Activated CD4-positive, CD25-positive, alpha-beta regulatory T cell treated with anti-CD3 and anti-CD28 coated beads, Interleukin-2, amount 50 U/mL, for 16 hours (primary cell): ENCODE data around the gene PMM2.
A peak's percentile ranks its signal among the peaks of the same experiment; 100 is the strongest.
"Not testable (repeated sequence)": the region's sequence is repeated elsewhere in the genome, so short reads cannot be mapped to it uniquely, and the experiment has no call there.

Experiments used
- DNase-seq: peaks from one replicate; pipeline ENCODE4 v3.0.0-alpha.2; 2020; ENCODE audit warnings: low read depth, low spot score

Gene PMM2

DNA sequence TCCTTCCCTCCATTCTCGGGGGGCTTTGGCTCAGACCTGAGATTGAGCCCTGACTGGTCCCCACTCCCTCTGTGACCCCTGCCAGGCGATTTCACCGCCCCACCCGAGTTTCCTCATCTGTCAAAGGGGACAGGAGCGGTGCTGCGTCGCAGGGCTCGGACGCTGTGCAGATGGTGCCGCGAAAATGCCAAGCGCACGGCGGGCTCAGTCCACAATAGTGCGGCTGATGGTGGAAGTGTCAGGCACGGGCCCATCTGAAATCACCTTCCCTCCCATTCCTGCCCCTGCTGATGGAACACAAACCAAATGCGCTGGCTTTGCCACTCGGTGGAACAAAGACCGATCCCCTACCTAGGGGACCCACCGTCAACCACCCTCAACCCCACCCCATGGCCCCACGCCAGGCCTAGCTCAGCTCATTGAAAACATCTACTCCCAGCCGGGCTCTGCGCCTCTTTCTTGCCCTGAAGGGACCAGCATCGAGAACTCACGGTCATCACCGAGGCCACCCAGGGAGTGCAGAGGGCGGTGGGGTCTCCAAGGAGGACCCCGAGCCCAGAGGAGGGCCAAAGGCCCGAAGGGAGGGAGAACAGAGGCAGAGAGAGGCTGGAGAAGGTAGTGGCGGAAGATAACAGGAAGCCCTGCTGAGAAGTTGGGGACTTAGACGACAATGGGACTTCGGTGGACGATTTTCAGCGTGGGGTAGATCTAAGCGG lies 69.7 kb downstream of the PMM2 start:
- no peak for DNase-seq

DNA sequence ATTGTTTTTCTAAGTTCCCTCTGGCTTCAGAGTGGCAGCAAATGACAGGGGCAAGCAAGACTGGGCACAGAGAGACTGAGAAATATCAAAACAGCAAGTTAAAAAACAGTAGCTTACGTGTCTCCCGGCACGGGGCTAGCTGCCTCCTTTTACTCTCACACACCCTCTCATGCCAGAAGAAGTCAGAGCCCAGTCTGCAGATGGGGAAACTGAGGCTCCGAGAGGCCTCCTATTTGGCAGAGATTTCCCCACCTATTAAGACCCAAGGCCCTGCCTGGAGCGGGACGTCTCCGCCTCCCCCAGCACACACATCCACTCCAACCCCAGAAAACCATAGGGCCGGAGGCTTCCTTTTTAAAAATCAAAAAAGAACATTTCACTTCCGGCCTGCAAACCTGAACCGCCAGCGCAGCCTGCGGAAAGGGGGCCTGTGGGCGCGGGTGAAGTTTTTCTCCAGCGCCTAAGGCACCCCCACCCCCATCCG lies 70.3 kb downstream of the PMM2 start:
- peak; percentile 26 for DNase-seq

DNA sequence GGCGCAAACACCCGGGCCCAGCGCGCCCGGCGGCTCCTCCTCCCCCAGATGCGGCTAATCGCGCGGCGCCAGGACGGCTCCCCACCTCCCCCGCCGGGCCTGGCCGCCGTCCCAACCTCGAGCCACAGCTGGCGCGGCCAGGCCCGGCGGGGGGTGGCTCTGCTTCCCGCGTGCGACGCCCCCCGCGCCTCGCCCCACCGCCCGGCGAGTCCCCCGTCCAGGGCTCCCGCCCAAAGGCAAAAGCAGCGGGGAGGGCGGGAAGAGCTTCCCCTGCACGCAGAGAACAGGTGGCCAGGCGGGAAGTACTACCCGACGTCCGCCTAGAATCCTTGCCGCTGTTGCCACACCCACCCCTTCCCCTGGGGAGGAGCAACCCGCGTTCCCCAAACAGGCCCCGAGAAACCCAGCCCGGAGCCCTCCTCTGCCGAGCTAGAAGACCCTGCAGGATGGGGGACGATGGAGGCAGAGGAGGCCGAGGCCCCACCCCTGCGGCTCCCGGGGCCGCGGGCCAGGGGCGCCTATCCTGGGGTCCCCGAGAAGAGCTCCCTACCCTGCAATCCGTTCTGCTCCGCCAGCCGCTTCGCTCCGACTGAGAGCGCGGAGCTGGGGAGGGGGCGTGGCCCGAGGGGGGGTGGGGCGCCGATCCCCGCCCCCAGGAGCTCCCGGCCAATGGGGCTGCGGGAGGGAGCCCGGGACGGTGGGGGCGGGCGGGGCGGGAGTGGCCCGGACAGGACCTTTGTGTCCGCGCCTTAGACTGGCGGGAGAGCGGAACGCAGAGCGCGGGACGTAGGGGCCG lies 71.0 kb downstream of the PMM2 start, which contains the start of gene CARHSP1:
Gene CARHSP1, minus strand, starts transcription at position 591 of the 796 bp plus-strand sequence. CDS start 9,678 bp downstream, outside the sequence.
- peak; percentile 43 for DNase-seq

DNA sequence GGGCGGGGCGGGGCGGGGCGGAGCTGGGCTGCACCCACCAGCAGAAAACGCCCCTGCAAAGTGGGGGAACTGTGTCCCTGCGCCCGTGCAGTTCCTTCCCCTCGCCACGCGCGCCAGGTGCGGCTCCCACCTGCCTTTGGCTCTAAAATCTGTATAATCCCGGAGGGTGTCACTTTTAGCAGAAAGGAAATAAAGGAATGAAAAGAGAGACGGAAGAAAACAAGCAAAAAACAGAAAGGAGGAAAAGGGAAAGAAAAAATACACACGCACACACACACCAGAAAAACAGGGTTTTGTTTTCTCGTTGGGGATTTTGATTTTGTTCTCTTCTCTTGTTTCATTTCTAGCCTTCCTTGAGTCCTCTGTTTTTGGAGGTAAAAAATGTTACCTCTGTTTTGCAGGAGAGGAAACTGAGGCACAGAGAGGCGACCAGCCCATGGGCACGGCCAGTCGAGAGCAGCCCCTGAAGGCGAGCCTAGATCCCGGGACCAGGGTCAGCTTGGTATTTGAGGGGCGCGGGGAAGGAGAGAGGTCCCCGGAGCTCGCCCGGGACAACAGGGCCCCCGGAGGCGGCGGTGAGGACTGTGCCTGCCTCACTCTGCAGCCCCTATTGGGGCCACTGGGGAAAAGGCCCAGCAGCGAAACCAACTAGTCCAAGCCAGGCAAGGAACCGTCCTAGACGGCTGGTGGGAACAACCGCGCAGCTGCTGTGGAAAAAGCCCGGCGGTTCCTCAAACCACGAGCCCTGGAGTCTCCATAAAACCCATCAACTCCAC lies 71.8 kb downstream of the PMM2 start:
- no peak for DNase-seq

DNA sequence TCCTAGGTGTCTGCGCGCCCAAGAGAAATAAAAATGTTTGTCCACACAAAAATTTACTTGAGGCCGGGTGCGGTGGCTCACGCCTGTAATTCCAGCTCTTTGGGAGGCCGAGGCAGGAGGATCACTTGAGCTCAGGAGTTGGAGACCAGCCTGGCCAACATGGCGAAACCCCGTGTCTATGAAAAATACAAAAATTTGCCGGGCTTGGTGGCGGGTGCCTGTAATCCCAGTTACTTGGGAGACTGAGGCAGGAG lies 72.3 kb downstream of the PMM2 start:
- DNase-seq = not testable (repeated sequence)

DNA sequence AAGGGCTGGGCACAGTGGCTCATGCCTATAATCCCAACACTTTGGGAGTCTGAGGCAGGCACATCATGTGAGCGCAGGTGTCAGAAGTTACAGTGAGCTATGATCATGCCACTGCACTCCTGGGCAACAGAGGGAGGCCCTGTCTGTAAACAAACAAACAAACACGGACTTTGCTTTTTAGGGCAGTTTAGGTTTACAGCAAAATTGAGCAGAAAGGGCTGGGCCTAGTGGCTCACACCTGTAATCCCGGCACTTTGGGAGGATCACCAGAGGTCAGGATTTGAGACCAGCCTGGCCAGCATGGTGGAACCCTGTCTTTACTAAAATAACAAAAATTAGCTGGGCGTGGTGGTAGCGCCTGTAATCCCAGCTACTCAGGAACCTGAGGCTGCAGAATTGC lies 74.4 kb downstream of the PMM2 start:
- no peak for DNase-seq

DNA sequence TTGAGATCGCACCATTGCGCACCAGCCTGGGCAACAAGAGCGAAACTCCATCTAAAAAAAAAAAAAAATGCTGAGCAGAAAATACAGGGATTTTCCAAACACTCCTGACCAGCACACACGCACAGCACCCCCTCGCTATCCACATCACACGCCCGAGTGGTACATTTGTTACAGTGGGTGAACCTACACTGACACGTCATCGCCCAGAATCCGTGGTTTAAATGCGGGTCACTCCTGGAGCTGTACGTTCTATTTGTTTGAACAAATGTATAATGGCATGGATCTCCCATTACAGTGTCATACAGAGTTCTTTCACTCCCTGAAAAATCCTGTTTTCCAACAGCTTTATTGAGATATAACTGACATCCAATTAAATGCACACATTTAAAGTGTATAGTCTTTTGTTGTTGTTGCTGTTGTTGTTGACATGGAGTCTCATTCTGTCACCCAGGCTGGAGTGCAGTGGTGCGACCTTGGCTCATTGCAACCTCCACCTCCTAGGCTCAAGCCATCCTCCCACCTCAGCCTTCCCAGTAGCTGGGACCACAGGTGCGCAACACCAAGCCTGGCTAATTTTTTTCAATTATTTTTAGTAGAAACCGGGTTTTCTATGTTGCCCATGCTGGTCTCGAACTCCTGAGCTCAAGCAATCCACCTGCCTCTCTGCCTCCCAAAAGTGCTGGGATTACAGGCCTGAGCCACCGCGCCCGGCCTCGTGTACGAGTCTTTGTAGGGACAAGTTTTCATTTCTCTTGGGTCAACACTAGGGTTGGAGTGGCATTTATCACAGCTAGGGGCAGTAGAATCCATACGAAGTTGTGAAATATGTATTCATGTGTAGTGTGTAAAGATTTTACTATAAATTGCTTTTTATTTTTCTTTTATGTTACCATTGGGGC lies 75.6 kb downstream of the PMM2 start:
- no peak for DNase-seq

DNA sequence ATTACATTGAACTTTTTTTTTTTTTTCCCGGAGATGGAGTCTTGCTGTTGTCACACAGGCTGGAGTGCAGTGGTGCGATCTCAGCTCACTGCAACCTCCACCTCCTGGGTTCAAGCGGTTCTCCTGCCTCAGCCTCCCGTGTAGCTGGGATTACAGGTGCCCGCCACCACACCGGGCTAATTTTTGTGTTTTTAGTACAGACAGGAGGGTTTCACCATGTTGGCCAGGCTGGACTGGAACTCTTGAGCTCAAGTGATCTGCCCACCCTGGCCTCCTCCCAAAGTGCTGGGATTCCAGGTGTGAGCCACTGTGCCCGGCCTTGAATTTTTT lies 76.2 kb downstream of the PMM2 start:
- not testable (repeated sequence) for DNase-seq

DNA sequence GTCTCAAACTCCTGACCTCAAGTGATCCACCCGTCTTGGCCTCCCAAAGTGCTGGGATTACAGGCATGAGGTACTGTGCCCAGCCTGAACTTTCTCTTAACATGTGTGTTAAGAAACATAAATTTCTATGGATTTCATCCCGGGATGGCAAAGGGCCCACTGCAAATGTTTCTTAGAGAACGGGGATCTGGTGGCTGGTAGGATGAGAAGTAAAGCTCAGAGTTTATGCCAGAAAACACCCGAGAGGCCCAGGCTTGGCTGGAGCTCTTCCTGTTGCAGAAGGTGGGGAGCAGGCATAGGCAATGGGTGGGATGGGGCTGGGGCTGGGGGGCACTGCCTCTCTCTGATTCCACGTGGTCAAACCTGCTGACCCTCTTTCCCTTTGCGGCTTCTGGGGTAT lies 76.7 kb downstream of the PMM2 start:
- DNase-seq = no peak

DNA sequence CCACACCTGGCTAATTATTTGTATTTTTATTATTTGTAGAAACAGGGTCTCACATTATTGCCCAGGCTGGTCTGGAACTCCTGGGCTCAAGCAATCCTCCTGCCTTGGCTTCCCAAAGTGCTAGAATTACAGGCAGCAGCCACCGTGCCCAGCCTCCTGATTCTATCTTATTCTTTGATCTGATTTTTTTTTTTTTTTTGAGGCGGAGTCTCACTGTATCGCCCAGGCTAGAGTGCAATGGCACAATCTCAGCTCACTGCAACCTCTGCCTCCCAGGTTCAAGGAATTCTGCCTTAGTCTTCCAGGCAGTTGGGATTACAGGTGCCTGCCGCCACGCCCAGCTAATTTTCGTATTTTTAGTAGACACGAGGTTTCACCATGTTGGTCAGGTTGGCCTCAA lies 77.7 kb downstream of the PMM2 start:
- DNase-seq = not testable (repeated sequence)

DNA sequence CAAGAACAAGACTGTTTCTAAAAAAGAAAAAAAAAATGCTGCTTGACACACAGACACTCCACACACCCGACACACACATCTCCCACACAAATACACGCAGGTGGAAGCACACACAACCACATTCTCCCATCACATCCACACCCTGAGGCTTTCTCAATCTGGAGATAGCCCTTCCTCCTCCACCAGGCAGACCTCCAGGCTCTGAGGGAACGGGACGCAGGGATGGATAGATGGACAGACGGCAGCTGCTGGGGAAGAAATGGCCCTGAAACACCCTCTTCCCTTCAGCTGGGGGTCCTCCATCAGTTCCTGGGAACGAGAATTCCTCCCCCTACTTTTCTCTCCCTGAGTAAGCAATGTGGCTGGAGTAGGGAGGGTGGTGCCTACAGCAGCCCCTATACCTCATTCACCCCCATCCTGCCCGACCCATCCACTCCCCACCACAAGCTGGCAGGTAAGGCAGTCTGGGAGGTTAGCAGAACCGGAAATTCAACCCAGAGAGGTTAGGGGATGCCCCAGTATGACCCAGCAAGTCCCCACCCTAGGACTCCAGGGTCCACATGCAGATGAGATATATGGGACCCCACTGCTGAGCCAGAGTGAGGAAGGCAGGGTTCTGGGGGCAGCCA lies 80.4 kb downstream of the PMM2 start:
- no peak for DNase-seq

DNA sequence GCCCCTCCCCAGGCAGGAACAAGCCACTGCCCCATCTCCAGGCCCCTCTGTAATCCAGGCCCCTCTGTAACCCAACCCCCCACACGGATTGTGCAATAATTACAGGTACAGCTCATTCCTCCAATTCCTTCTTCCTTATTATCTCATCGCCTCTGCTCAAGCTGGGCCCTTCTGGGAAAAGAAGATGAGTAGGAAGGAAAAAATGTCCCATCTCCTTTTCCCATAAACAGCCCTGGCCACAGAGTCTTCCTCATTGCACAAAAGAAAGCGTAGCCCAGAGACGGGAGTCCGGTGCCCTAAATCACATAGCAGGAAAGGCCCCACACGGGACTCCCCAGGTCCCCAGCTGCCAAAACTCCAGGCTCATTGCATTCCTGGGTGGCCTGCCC lies 80.9 kb downstream of the PMM2 start:
- no peak for DNase-seq

DNA sequence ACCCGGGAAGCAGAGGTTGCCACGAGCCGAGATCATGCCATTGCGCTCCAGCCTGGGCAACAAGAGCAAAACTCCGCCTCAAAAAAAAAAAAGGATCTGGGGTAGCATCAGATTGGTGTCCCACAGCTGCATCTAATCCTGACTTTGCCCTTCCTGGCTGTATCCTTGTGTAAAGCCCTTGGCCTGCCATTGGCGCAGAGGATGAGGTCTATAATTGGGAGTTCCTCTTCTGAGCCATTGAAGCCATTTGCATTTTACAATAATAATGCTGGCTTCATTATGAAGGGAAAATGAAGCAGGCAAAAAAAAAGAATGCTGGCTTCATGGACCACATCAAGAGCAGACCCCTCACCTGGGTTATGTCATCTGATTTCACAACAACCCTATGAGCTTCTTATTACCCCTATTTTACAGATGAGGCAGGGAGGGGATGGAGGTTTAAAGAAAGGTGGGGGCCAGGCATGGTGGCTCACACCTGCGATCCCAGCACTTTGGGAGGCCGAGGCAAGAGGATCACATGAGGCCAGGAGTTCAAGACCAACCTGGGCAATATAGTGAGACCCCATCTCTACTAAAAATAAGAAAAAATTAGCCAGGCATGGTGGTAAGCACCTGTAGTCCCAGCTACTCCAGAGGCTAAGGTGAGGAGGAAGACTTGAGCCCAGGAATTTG lies 83.3 kb downstream of the PMM2 start:
- DNase-seq = no peak

DNA sequence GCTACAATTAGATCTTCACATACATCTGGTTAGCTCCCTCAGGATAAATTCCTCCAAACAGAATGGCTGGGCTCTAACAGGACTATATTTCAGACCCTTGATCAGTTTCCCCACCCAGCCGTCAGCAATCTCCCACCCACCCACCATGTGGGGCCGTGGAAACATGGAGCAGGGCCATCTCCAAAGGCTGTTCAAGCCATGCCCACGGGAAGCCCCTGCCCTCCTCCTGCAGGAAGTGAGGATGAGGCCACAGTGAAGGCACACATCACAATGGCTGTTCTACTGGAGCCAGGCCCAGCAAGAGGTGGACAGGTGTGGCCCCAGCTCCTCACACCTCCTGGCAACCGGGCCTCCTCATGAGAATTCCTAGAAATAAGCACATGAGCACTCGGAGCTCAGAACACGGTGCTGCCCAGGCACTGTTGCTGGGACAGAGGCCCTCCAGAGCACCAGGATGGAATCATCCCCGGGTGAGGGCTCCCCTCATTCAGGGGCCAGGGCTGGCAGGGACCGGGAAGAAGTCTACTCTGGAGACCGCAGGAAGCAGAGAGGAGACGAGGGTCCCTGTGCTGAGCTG lies 84.5 kb downstream of the PMM2 start, which contains the start of gene LITAFD:
Gene LITAFD, plus strand, starts transcription at position 311 of the 577 bp plus-strand sequence. CDS start 2,005 bp downstream, outside the sequence.
- DNase-seq = no peak

DNA sequence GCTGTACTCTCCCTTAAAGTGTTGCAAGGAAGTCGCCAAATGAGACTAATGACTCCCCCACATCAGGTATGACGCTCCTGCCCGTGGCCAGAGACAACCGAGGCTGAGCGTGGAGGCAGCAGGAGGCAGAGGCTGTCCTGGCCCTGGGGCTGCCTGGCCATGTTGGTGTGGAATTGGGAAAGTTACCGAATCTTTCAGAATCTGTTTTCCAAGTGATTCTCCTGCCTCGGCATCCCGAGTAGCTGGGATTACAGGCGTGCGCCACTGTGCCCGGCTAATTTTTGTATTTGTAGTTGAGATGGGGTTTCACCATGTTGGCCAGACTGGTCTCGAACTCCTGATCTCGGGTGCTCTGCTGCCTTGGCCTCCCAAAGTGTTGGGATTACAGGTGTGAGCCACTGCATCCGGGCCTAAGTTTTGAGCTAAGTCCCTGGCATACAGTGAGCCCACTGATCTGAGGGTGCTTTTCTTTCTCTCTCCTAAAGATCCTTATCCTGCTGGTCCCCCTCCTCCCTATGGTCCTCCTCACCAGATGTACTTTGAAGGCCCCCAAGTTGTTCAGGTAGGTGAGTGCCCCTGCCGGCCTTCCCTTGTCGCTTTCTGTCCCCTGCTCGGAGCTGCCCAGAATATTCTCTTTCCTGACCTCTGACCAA lies 85.2 kb downstream of the PMM2 start:
- no peak for DNase-seq

DNA sequence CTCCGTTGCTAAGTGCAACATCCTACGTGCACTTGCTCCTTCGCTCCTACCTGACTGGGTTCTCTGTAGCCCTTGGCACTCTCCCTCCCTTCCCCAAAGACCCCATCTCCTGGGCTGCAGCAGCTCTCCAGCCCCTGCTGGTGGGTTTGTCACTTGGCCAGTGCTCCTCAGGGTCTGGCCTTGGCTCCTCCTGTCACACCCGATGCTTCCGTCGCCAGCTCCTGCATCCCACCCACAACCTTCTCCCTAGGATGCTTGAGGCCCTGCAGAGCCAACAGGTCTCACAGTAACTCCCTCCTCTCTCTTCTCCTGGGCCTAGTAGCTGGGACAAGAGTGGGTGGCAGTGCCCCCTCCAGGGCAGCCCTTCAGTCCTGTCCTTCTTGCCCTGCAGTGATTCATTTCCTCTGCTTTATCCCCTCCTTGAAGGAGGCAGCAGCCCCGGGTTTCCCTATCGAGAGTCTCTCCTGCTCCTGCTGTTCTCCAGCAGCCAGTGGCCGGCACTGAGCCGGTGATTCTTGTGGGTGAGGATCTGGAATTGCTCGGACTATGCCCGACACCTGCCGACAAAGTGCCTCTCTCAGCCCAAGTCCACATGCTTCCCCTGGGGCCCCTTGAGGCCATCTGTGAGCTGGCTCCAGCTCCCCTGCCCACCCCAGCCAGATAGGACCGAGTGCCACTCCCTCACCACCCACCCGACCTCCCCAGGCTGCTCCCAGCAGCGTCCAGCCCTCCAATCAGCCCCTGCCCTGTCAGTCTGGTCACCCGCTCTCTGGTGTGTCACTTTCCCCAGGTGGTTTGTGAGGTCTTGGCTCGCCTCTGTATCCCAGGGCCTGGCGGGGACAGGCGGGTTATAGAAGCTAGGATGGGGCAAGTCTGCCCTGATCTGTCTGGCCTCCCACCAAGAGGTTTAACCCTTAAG lies 88.3 kb downstream of the PMM2 start:
- DNase-seq = no peak

DNA sequence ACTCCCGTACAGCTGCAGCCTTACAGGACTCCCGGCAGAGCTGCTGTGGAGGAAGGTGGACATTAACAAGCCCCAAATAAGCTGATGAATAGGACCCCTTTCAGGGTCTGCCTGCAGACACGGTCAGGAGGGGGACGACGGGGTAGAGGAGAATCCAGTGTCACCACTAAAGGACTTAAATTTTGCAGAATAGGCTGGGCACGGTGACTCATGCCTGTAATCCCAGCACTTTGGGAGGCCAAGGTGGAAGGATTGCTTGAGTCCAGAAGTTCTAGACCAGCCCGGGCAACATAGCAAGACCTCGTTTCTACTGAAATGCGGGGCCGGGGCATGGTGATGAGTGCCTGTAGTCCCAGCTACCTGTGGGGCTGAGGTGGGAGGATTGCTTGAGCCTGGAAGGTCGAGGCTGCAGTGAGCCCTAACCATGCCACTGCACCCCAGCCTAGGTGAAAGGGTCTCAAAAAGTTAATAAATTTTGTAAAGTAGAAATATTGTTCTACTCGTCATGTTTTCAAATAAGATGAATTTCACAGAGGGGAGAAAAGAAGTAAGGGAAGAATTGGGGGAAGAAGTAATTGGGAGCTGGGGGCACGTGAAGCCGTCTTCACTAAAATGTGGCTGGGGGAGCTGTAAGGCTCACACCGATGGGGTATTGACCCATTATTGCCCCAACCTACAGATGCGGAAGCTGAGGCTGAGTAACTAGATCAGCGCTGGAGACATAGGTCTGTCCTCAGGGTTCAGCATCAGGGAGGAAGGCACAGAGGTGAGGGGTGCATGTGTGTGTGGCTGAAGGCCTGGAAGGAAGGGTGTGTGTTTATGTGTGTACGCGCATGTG lies 89.2 kb downstream of the PMM2 start:
- DNase-seq = no peak

DNA sequence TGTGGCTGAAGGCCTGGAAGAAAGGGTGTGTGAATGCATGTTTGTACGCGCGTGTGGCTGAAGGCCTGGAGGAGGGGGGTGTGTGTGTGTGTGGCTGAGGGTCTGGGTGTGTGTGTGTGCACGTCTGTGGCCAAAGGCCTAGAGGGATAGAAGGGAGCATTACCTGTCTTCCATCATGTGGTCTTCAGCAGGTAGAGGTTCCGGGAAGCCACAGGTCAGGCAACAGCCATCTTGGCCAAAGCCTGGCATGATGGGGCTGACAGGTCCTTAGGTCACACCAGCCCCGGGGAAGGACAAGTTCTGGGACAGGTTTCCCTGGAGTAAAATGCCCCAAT lies 89.8 kb downstream of the PMM2 start:
- no peak for DNase-seq
